K562 (cell line): ENCODE results near the gene UBR1. TPM values are rescaled to one million over a fixed set of nuclear protein-coding genes. Genes with fewer than 3 reads are reported as not detected.

Experiments used
- DACH1 ChIP-seq: fragments of 450-650 bp; IDR thresholded peaks from 2 replicates; pipeline ENCODE4 v1.6.1; 2018; ENCODE audit not compliant: partially characterized antibody
- ESRRA ChIP-seq: fragments of 450-650 bp; IDR thresholded peaks from 2 replicates; pipeline ENCODE4 v1.6.1; 2014; ENCODE audit warnings: low read depth, mild to moderate bottlenecking, moderate library complexity, borderline replicate concordance
- HCFC1 ChIP-seq: IDR thresholded peaks from 2 replicates; pipeline ENCODE4 v1.6.1; 2012; ENCODE audit warnings: low read depth, low read length, improper control_type of control experiment
- HNRNPK ChIP-seq: fragments of 200-400 bp; formaldehyde crosslinking; IDR thresholded peaks from one replicate; pipeline ENCODE4 v1.6.1; 2018; ENCODE audit warnings: mild to moderate bottlenecking, low read depth, low read length; ENCODE audit not compliant: poor library complexity, severe bottlenecking
- NFIX ChIP-seq: fragments of 250-450 bp; sonication (Bioruptor Pico); IDR thresholded peaks from 2 replicates; pipeline ENCODE4 v1.4.0; 2020; ENCODE audit warnings: low read depth, mild to moderate bottlenecking, moderate library complexity
- SRSF9 ChIP-seq: fragments of 200-400 bp; formaldehyde crosslinking; IDR thresholded peaks from 2 replicates; pipeline ENCODE4 v1.6.1; 2017; ENCODE audit warnings: low read depth, low read length, borderline replicate concordance
- TEAD4 ChIP-seq, 2 experiments: sonication (generic) in 1 of 2; formaldehyde crosslinking in 1 of 2; IDR thresholded peaks; 2 replicates each; pipeline versions ENCODE4 v1.6.1 to v1.8.0; 2012 to 2022; ENCODE audit warnings: borderline replicate concordance in 1 of 2, inconsistent platforms in 1 of 2, low read length in 1 of 2, mild to moderate bottlenecking in 1 of 2, missing genetic modification reagents in 1 of 2
- TSC22D4 ChIP-seq: fragments of 450-650 bp; IDR thresholded peaks from 2 replicates; pipeline ENCODE4 v1.6.1; 2016; ENCODE audit warnings: missing genetic modification characterization, missing biosample characterization, control low read depth
- ZBED1 ChIP-seq: IDR thresholded peaks from 2 replicates; pipeline ENCODE4 v1.6.1; 2014
- ZNF445 ChIP-seq: fragments of 250-450 bp; sonication (Bioruptor Pico); IDR thresholded peaks from 2 replicates; pipeline ENCODE4 v1.4.0; 2020; ENCODE audit warnings: low read depth, mild to moderate bottlenecking, moderate library complexity
- ZNF77 ChIP-seq: fragments of 250-450 bp; sonication (Bioruptor Pico); IDR thresholded peaks from 2 replicates; pipeline ENCODE4 v1.5.0; 2020
- polyA plus RNA-seq, 8 experiments: library from polyadenylated mRNA; depleted of rRNA in 4 of 8; stranded (reverse) in 5 of 8; unstranded in 3 of 8; fragments of >200 nt; fragmentation: Nextera tagmentation in 2 of 8; fragmentation: Illumina TruSeq in 1 of 8; extraction: Ambion mirVana in 2 of 8; extraction: Trizol in 1 of 8; gene quantifications; 2 replicates each; pipeline versions ENCODE4 v1.2.1 to v1.2.3, GENCODE V29; 2011 to 2014; ENCODE audit warnings: inconsistent platforms in 1 of 8, missing spikeins in 1 of 8
- total RNA-seq, 7 experiments: library from RNA; depleted of rRNA in 6 of 7; stranded (reverse); fragments of >200 nt in 6 of 7; fragmentation: Illumina TruSeq in 2 of 7; extraction: Trizol in 2 of 7; gene quantifications; 2 replicates each; pipeline versions ENCODE4 v1.2.1 to v1.2.3, GENCODE V29; 2011 to 2021; ENCODE audit warnings: low replicate concordance in 1 of 7
- TF ChIP-seq, protein P1 (sequence below), 2 experiments: IDR thresholded peaks in 1 of 2; conservative IDR thresholded peaks in 1 of 2; 2 replicates each; pipeline ENCODE4 v1.6.1; 2016; ENCODE audit warnings: low read depth in 2 of 2, mild to moderate bottlenecking in 1 of 2, missing compliant biosample characterization in 1 of 2, missing genetic modification characterization in 1 of 2, moderate library complexity in 1 of 2
- TF ChIP-seq, protein P2 (sequence below), 2 experiments: fragments of 150-350 bp in 1 of 2; IDR thresholded peaks; 2 replicates each; pipeline ENCODE4 v1.6.1; 2012 to 2016; ENCODE audit warnings: low read depth in 2 of 2, low read length in 2 of 2, mild to moderate bottlenecking in 1 of 2, moderate library complexity in 1 of 2
- TF ChIP-seq, protein P3 (sequence below): fragments of 450-650 bp; IDR thresholded peaks from 2 replicates; pipeline ENCODE4 v1.6.1; 2016; ENCODE audit warnings: mild to moderate bottlenecking
- TF ChIP-seq, protein P4 (sequence below): sonication (generic); formaldehyde crosslinking; IDR thresholded peaks from 2 replicates; pipeline ENCODE4 v1.9.0; 2022; ENCODE audit warnings: mild to moderate bottlenecking, missing genetic modification reagents
- TF ChIP-seq, protein P5 (sequence below): fragments of 250-450 bp; sonication (Bioruptor Pico); IDR thresholded peaks from 2 replicates; pipeline ENCODE4 v1.4.0; 2020; ENCODE audit warnings: mild to moderate bottlenecking, moderate library complexity

Gene UBR1
- total and polyA plus RNA-seq, 9 of the 15 experiments (the other 6 are each of a cell fraction or from before 2014, with no cell fraction given) = 5.8 to 30.7 (median 15.3) TPM

DNA sequence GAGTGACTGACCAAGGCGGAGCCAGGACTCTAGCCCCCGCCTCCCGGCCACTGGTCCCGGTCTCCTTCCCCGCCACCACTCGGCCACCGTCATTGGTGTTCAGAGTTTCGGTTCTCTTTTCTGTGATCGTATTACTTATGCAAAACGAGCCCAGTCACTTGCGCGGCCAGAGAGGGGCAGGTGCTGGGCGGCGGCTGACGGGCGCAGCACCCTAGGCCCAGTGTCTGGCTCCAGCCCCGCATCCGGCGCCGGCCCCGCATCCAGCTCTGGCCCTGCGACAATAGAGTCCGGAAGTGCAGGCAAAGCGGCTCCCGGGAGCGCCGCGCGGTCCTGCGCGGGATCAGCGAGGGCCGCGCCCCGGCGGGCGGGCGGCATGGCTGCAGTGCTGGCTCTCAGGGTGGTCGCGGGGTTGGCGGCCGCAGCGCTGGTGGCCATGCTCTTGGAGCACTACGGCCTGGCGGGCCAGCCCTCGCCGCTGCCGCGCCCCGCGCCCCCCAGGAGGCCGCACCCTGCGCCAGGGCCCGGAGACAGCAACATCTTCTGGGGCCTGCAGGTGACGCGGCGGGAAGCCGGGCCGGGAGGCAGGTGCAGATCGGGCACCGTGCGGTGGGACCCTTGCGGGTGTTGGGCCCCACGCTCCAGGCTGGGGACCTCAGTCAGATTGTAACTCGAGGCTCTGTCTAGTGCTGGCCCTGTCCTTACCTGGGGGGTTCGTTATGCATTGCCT is 27.8 kb upstream of the UBR1 start, which contains the start of gene TMEM62 (continued):
- no peak for TF ChIP-seq TEAD4 (IDR thresholded peaks at IDR 0.05; ENCODE audit: low read length)
- TF ChIP-seq TEAD4 (CRISPR knock-in tag; IDR thresholded peaks at IDR 0.05; ENCODE audit: borderline replicate concordance) = no peak
- TF ChIP-seq, protein P1, sequence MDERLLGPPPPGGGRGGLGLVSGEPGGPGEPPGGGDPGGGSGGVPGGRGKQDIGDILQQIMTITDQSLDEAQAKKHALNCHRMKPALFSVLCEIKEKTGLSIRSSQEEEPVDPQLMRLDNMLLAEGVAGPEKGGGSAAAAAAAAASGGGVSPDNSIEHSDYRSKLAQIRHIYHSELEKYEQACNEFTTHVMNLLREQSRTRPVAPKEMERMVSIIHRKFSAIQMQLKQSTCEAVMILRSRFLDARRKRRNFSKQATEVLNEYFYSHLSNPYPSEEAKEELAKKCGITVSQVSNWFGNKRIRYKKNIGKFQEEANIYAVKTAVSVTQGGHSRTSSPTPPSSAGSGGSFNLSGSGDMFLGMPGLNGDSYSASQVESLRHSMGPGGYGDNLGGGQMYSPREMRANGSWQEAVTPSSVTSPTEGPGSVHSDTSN (CRISPR knock-in tag; IDR thresholded peaks at IDR 0.05; ENCODE audit: low read depth) = no peak
- TF ChIP-seq, protein P1 (tag; conservative IDR thresholded peaks at IDR 0.05; ENCODE audit: low read depth) = no peak
- TF ChIP-seq, protein P2, sequence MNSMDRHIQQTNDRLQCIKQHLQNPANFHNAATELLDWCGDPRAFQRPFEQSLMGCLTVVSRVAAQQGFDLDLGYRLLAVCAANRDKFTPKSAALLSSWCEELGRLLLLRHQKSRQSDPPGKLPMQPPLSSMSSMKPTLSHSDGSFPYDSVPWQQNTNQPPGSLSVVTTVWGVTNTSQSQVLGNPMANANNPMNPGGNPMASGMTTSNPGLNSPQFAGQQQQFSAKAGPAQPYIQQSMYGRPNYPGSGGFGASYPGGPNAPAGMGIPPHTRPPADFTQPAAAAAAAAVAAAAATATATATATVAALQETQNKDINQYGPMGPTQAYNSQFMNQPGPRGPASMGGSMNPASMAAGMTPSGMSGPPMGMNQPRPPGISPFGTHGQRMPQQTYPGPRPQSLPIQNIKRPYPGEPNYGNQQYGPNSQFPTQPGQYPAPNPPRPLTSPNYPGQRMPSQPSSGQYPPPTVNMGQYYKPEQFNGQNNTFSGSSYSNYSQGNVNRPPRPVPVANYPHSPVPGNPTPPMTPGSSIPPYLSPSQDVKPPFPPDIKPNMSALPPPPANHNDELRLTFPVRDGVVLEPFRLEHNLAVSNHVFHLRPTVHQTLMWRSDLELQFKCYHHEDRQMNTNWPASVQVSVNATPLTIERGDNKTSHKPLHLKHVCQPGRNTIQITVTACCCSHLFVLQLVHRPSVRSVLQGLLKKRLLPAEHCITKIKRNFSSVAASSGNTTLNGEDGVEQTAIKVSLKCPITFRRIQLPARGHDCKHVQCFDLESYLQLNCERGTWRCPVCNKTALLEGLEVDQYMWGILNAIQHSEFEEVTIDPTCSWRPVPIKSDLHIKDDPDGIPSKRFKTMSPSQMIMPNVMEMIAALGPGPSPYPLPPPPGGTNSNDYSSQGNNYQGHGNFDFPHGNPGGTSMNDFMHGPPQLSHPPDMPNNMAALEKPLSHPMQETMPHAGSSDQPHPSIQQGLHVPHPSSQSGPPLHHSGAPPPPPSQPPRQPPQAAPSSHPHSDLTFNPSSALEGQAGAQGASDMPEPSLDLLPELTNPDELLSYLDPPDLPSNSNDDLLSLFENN (IDR thresholded peaks at IDR 0.05; ENCODE audit: low read depth in 2 of 2, low read length in 2 of 2) = 0 out of 4 replicates have a peak, but pooled peaks of 1 of the 2 experiments have one; percentile 9
- TF ChIP-seq DACH1 = no peak
- 0 out of 2 replicates have a peak, but pooled peaks have one; percentile 28 for TF ChIP-seq ESRRA
- TF ChIP-seq TSC22D4 (tag) = no peak
- TF ChIP-seq HCFC1 = no peak
- TF ChIP-seq, protein P3, sequence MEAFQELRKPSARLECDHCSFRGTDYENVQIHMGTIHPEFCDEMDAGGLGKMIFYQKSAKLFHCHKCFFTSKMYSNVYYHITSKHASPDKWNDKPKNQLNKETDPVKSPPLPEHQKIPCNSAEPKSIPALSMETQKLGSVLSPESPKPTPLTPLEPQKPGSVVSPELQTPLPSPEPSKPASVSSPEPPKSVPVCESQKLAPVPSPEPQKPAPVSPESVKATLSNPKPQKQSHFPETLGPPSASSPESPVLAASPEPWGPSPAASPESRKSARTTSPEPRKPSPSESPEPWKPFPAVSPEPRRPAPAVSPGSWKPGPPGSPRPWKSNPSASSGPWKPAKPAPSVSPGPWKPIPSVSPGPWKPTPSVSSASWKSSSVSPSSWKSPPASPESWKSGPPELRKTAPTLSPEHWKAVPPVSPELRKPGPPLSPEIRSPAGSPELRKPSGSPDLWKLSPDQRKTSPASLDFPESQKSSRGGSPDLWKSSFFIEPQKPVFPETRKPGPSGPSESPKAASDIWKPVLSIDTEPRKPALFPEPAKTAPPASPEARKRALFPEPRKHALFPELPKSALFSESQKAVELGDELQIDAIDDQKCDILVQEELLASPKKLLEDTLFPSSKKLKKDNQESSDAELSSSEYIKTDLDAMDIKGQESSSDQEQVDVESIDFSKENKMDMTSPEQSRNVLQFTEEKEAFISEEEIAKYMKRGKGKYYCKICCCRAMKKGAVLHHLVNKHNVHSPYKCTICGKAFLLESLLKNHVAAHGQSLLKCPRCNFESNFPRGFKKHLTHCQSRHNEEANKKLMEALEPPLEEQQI = no peak
- no peak for TF ChIP-seq ZNF77 (CRISPR knock-in tag)
- TF ChIP-seq, protein P4, sequence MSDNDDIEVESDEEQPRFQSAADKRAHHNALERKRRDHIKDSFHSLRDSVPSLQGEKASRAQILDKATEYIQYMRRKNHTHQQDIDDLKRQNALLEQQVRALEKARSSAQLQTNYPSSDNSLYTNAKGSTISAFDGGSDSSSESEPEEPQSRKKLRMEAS (CRISPR knock-in tag) = peak; percentile 74
- TF ChIP-seq NFIX (CRISPR knock-in tag) = no peak
- TF ChIP-seq SRSF9 = no peak
- no peak for TF ChIP-seq HNRNPK
- TF ChIP-seq, protein P5, sequence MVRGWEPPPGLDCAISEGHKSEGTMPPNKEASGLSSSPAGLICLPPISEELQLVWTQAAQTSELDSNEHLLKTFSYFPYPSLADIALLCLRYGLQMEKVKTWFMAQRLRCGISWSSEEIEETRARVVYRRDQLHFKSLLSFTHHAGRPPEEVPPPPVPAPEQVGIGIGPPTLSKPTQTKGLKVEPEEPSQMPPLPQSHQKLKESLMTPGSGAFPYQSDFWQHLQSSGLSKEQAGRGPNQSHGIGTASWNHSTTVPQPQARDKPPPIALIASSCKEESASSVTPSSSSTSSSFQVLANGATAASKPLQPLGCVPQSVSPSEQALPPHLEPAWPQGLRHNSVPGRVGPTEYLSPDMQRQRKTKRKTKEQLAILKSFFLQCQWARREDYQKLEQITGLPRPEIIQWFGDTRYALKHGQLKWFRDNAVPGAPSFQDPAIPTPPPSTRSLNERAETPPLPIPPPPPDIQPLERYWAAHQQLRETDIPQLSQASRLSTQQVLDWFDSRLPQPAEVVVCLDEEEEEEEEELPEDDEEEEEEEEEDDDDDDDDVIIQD (CRISPR knock-in tag) = no peak
- no peak for TF ChIP-seq ZNF445 (CRISPR knock-in tag)
- no peak for TF ChIP-seq ZBED1
